Adrenal gland (tissue), 12 donors: ENCODE results near the gene CTDSPL. TPM values are rescaled to one million over a fixed set of nuclear protein-coding genes. Genes with fewer than 3 reads are reported as not detected.

Experiments
- DNase-seq, 7 donors: peaks; one replicate each; pipeline ENCODE4 v3.0.0-alpha.2; 2019 to 2020
- H3K27ac ChIP-seq, 5 donors: fragments of 200-600 bp; sonication (generic) in 4 of 5; 1 replicate in 3 of 5; 2 replicates in 2 of 5; pipeline versions ENCODE4 v1.5.1 to v1.8.0; 2016 to 2020; ENCODE audit warnings: mild to moderate bottlenecking in 1 of 5
- H3K27me3 ChIP-seq: fragments of 200-600 bp; 2 replicates; pipeline ENCODE4 v1.8.0; 2021
- H3K36me3 ChIP-seq, 2 donors: fragments of 200-600 bp; replicated peaks in 1 of 2; 1 replicate in 1 of 2; 2 replicates in 1 of 2; pipeline versions ENCODE4 v1.5.1 to v1.8.0; 2018 to 2022
- H3K4me1 ChIP-seq, 2 donors: fragments of 200-600 bp; replicated peaks in 1 of 2; 1 replicate in 1 of 2; 2 replicates in 1 of 2; pipeline versions ENCODE4 v1.5.1 to v1.8.0; 2018 to 2021
- H3K4me3 ChIP-seq, 4 donors: fragments of 200-600 bp; sonication (generic) in 3 of 4; one replicate each; pipeline ENCODE4 v1.5.1; 2016 to 2018
- H3K9me3 ChIP-seq, 3 donors: fragments of 200-600 bp; sonication (generic) in 1 of 3; replicated peaks in 1 of 3; 1 replicate in 2 of 3; 2 replicates in 1 of 3; pipeline versions ENCODE4 v1.5.1 to v1.8.0; 2016 to 2021
- CTCF ChIP-seq, 6 experiments: fragments of 450-650 bp in 4 of 6; fragments of 200-600 bp in 2 of 6; sonication (generic) in 1 of 6; IDR thresholded peaks; 1 replicate in 5 of 6; 2 replicates in 1 of 6; pipeline versions ENCODE4 v1.5.1 to v1.8.0; 2016 to 2021; ENCODE audit warnings: antibody characterized with exemption in 6 of 6, mild to moderate bottlenecking in 2 of 6, moderate library complexity in 1 of 6
- POLR2A ChIP-seq, 2 donors: fragments of 450-650 bp; IDR thresholded peaks; one replicate each; pipeline ENCODE4 v1.6.1; 2017; ENCODE audit warnings: antibody characterized with exemption in 2 of 2, mild to moderate bottlenecking in 2 of 2, moderate library complexity in 1 of 2
- WGBS, 4 donors: extraction: QIAGEN DNeasy Blood & Tissue Kit in 2 of 4; methylation state at CpG; one replicate each; pipeline versions ENCODE4 v1.1.5 to v1.1.7; 2013 to 2017; 5-methylcytosine and 5-hydroxymethylcytosine counted together
- intact Hi-C, 2 donors: fragments of 100-400 bp; cut with DNase I; formaldehyde crosslinking; loops; one replicate each; pipeline versions ENCODE4 v1.14.1 to v1.15.0; 2022 to 2023
- polyA plus RNA-seq, 3 donors: library from polyadenylated mRNA; stranded (reverse); fragments of 200-250 nt in 2 of 3; fragments of 350-450 nt in 1 of 3; fragmentation: Illumina TruSeq in 1 of 3; extraction: RNeasy Lipid Tissue Mini Kit (QIAGEN cat#74804) in 1 of 3; gene quantifications; one replicate each; pipeline ENCODE4 v1.2.3, GENCODE V29; 2013 to 2014
- total RNA-seq, 9 donors: library from RNA; depleted of rRNA in 4 of 9; stranded (reverse); fragments of >200 nt in 4 of 9; fragments of 120-200 nt in 1 of 9; fragmentation: NEBNext Ultra II Directional in 1 of 9; extraction: Animal tissue kit (Norgen Biotek cat#: 25700) in 1 of 9; gene quantifications; one replicate each; pipeline versions ENCODE4 v1.1.0 to v1.2.4, GENCODE V29; 2013 to 2023
- donor health status: healthy with polysubstance abuse.
- donor health status: Bipolar disorder and iron deficiency.
- donor health status: DM: yes; HTN: yes; CAD: no.
- donor health status: DM: no; HTN: no; CAD: no.
- donor health status: DM: no; HTN: no; CAD: no.
- donor health status: DM: yes; HTN: yes; CAD: no.

CTDSPL gene
- total and polyA plus RNA-seq, 12 donors, result 6.4 to 27.7 (median 16.0) TPM

GRCh38 chr3:37963635-37964034, 102.0 kb downstream of the CTDSPL start:
- Histone ChIP-seq H3K4me1 (peaks cover 0 to 7% of the 10 kb centered on the region in 2 donors), H3K27me3 (no peaks in the 10 kb centered on the region), H3K4me3 (no peak overlapping the region), H3K36me3 (no peaks in the 10 kb centered on the region), H3K27ac (no peak overlapping the region), H3K9me3 (no peaks in the 10 kb centered on the region)
- 78 to 90% (median 86%) methylated on average over 3 of the region's 3 CpGs for WGBS, 4 donors
- DNase-seq, result no peak
- intact Hi-C loops, result no loop called here
- no peak for TF ChIP-seq CTCF (IDR thresholded peaks at IDR 0.05)
- TF ChIP-seq POLR2A (IDR thresholded peaks at IDR 0.05), result no peak

GRCh38 chr3:37964146-37964545, 102.5 kb downstream of the CTDSPL start:
- Histone ChIP-seq H3K9me3 (no peaks in the 10 kb centered on the region), H3K4me1 (peaks cover 0 to 7% of the 10 kb centered on the region in 2 donors), H3K4me3 (no peak overlapping the region), H3K27me3 (no peaks in the 10 kb centered on the region), H3K36me3 (no peaks in the 10 kb centered on the region), H3K27ac (no peak overlapping the region)
- TF ChIP-seq CTCF (IDR thresholded peaks at IDR 0.05), result no peak
- no peak for TF ChIP-seq POLR2A (IDR thresholded peaks at IDR 0.05)
- 94 to 100% (median 97%) methylated on average over 3 of the region's 3 CpGs for WGBS, 4 donors
- no peak for DNase-seq
- intact Hi-C loops, result no loop called here

GRCh38 chr3:37964716-37965115, 103.0 kb downstream of the CTDSPL start:
- Histone ChIP-seq H3K27ac (no peak overlapping the region), H3K36me3 (no peaks in the 10 kb centered on the region), H3K27me3 (no peaks in the 10 kb centered on the region), H3K4me3 (no peak overlapping the region), H3K9me3 (no peaks in the 10 kb centered on the region), H3K4me1 (peaks cover 0 to 7% of the 10 kb centered on the region in 2 donors)
- TF ChIP-seq POLR2A (IDR thresholded peaks at IDR 0.05) (no peak), CTCF (IDR thresholded peaks at IDR 0.05) (no peak)
- 79 to 100% (median 93%) methylated on average over 1 of the region's 1 CpG for WGBS, 4 donors
- intact Hi-C loops, result no loop called here
- no peak for DNase-seq

GRCh38 chr3:37967260-37967881, 105.7 kb downstream of the CTDSPL start:
- 47 to 55% (median 51%) methylated on average over 7 of the region's 7 CpGs for WGBS, 4 donors
- no peaks in the 10 kb centered on the region for H3K36me3 ChIP-seq

More at GRCh38 chr3:37967260-37967881, 105.7 kb downstream of the CTDSPL start:
- intact Hi-C loops, result loop anchor here (2.0 kb wide), 1 partner anchor 113 kb away; no protein-coding TSS in a partner anchor
- Histone ChIP-seq H3K27ac (no peak overlapping the region), H3K4me1 (no peaks in the 10 kb centered on the region), H3K9me3 (no peaks in the 10 kb centered on the region), H3K4me3 (no peak overlapping the region), H3K27me3 (no peaks in the 10 kb centered on the region)
- peak; percentile 63 to 88 (median 82) for TF ChIP-seq CTCF (IDR thresholded peaks at IDR 0.05)
- TF ChIP-seq POLR2A (IDR thresholded peaks at IDR 0.05), result no peak
- peak; percentile 67 to 88 (median 72) for DNase-seq
